Lower leg skin (tissue), 4 donors: ENCODE data around the gene DMRT1. TPM values are rescaled to one million over a fixed set of nuclear protein-coding genes. Genes with fewer than 3 reads are reported as not detected.
"Not testable (repeated sequence)": the region's sequence is repeated elsewhere in the genome, so short reads cannot be mapped to it uniquely, and the experiment has no call there.

Experiments
- DNase-seq, 2 donors: peaks; one replicate each; pipeline ENCODE4 v3.0.0-alpha.2; 2019; ENCODE audit warnings: low spot score in 2 of 2
- H3K4me3 ChIP-seq: fragments of 200-600 bp; sonication (generic); 2 replicates; pipeline ENCODE4 v1.5.1; 2017; ENCODE audit warnings: mild to moderate bottlenecking, low read depth; ENCODE audit not compliant: poor library complexity, severe bottlenecking
- CTCF ChIP-seq, 3 donors: fragments of 450-650 bp; IDR thresholded peaks; one replicate each; pipeline ENCODE4 v1.5.1; 2016; ENCODE audit warnings: antibody characterized with exemption in 3 of 3, mild to moderate bottlenecking in 3 of 3, moderate library complexity in 2 of 3
- POLR2A ChIP-seq, 2 donors: fragments of 450-650 bp; IDR thresholded peaks; one replicate each; pipeline ENCODE4 v1.6.1; 2016 to 2017; ENCODE audit warnings: antibody characterized with exemption in 2 of 2, mild to moderate bottlenecking in 1 of 2, moderate library complexity in 1 of 2
- WGBS, 2 donors: methylation state at CpG; one replicate each; pipeline ENCODE4 v1.1.5; 2018; 5-methylcytosine and 5-hydroxymethylcytosine counted together
- intact Hi-C: fragments of 100-400 bp; cut with DNase I; formaldehyde crosslinking; loops from one replicate; pipeline ENCODE4 v1.15.0; 2023; ENCODE audit warnings: low total_unique reads
- total RNA-seq, 4 donors: library from RNA; depleted of rRNA; stranded (reverse); fragments of >200 nt; gene quantifications; one replicate each; pipeline ENCODE4 v1.1.0, GENCODE V29; 2016

Gene DMRT1
- total RNA-seq, 4 donors from 2014 or later: not detected

GRCh38 chr9:903886-904285, 62.4 kb downstream of the DMRT1 start:
- intact Hi-C loops: no loop called here
- WGBS, 2 donors: 79 to 80% methylated on average over 3 of the region's 3 CpGs
- TF ChIP-seq CTCF (IDR thresholded peaks at IDR 0.05): no peak
- TF ChIP-seq POLR2A (IDR thresholded peaks at IDR 0.05): no peak
- no peak overlapping the region for H3K4me3 ChIP-seq
- no peak for DNase-seq

GRCh38 chr9:905906-906305, 64.4 kb downstream of the DMRT1 start:
- intact Hi-C loops: no loop called here
- no peak for TF ChIP-seq POLR2A (IDR thresholded peaks at IDR 0.05)
- no peak for TF ChIP-seq CTCF (IDR thresholded peaks at IDR 0.05)
- no peak for DNase-seq
- H3K4me3 ChIP-seq: no peak overlapping the region
- WGBS, 2 donors: 62 to 68% methylated on average over 6 of the region's 6 CpGs

GRCh38 chr9:908536-909205, 67.2 kb downstream of the DMRT1 start:
- no peak overlapping the region for H3K4me3 ChIP-seq
- intact Hi-C loops: no loop called here
- no peak for TF ChIP-seq POLR2A (IDR thresholded peaks at IDR 0.05)
- TF ChIP-seq CTCF (IDR thresholded peaks at IDR 0.05): no peak
- 15 to 21% methylated on average over 10 of the region's 10 CpGs for WGBS, 2 donors
- no peak for DNase-seq

GRCh38 chr9:911005-911404, 69.5 kb downstream of the DMRT1 start:
- 69 to 71% methylated on average over 4 of the region's 4 CpGs for WGBS, 2 donors
- no peak for TF ChIP-seq CTCF (IDR thresholded peaks at IDR 0.05)
- TF ChIP-seq POLR2A (IDR thresholded peaks at IDR 0.05): no peak
- H3K4me3 ChIP-seq: no peak overlapping the region
- DNase-seq: no peak
- intact Hi-C loops: no loop called here

GRCh38 chr9:912776-913175, 71.3 kb downstream of the DMRT1 start:
- H3K4me3 ChIP-seq: no peak overlapping the region
- WGBS, 2 donors: 87 to 100% methylated on average over 1 of the region's 1 CpG
- no peak for TF ChIP-seq CTCF (IDR thresholded peaks at IDR 0.05)
- TF ChIP-seq POLR2A (IDR thresholded peaks at IDR 0.05): no peak
- no peak for DNase-seq
- intact Hi-C loops: no loop called here

- DNase-seq, H3K4me3 ChIP-seq, intact Hi-C loops: not testable (repeated sequence)
- 60 to 70% methylated on average over 10 of the region's 10 CpGs for WGBS, 2 donors
Observed at GRCh38 chr9:913526-913925, 72.0 kb downstream of the DMRT1 start.
